GM21786 (cell line): ENCODE results near the gene IRF2.

ENCODE experiments used
- ATAC-seq: cut with Tn5 transposase; IDR thresholded peaks from one replicate; pipeline ENCODE4 v1.9.1; 2021; ENCODE audit not compliant: unreplicated experiment

Gene IRF2

GRCh38 chr4:184371390-184371787, 103.0 kb downstream of the IRF2 start:
- no peak for ATAC-seq

GRCh38 chr4:184370711-184371389, 103.5 kb downstream of the IRF2 start:
- ATAC-seq, result no peak

GRCh38 chr4:184369871-184370270, 104.5 kb downstream of the IRF2 start:
- no peak for ATAC-seq

- no peak for ATAC-seq
Measured at GRCh38 chr4:184368731-184369130, 105.6 kb downstream of the IRF2 start.

GRCh38 chr4:184368290-184368689, 106.1 kb downstream of the IRF2 start:
- no peak for ATAC-seq

GRCh38 chr4:184364100-184364921, 110.0 kb downstream of the IRF2 start:
- peak; percentile 86 for ATAC-seq

GRCh38 chr4:184363258-184363657, 111.1 kb downstream of the IRF2 start:
- ATAC-seq, result no peak

- ATAC-seq, result no peak
Measured at GRCh38 chr4:184362396-184362795, 112.0 kb downstream of the IRF2 start.

GRCh38 chr4:184361443-184361842, 112.9 kb downstream of the IRF2 start:
- no peak for ATAC-seq

- no peak for ATAC-seq
Measured at GRCh38 chr4:184359888-184360287, 114.5 kb downstream of the IRF2 start.

- ATAC-seq, result no peak
Measured at GRCh38 chr4:184358521-184359232, 115.7 kb downstream of the IRF2 start.

- ATAC-seq, result no peak
Measured at GRCh38 chr4:184357772-184358171, 116.6 kb downstream of the IRF2 start.

- ATAC-seq, result no peak
Measured at GRCh38 chr4:184357165-184357564, 117.2 kb downstream of the IRF2 start.

GRCh38 chr4:184356366-184356765, 118.0 kb downstream of the IRF2 start:
- ATAC-seq, result no peak

- no peak for ATAC-seq
Measured at GRCh38 chr4:184355857-184356256, 118.5 kb downstream of the IRF2 start.

GRCh38 chr4:184355111-184355604, 119.2 kb downstream of the IRF2 start:
- peak; percentile 36 for ATAC-seq

GRCh38 chr4:184352891-184353290, 121.5 kb downstream of the IRF2 start:
- ATAC-seq, result no peak

GRCh38 chr4:184351560-184352451, 122.5 kb downstream of the IRF2 start:
- no peak for ATAC-seq

GRCh38 chr4:184350964-184351363, 123.4 kb downstream of the IRF2 start:
- no peak for ATAC-seq

- ATAC-seq, result no peak
Measured at GRCh38 chr4:184350213-184350817, 124.0 kb downstream of the IRF2 start.
